Left hindlimb (tissue), 1 donor: ENCODE results near the gene LRRC49.
A peak's percentile ranks its signal among the peaks of the same experiment; 100 is the strongest.
"Not testable (repeated sequence)": the region's sequence is repeated elsewhere in the genome, so short reads cannot be mapped to it uniquely, and the experiment has no call there.

ENCODE experiments used
- DNase-seq: peaks from one replicate; pipeline ENCODE4 v3.0.0-alpha.2; 2018

The LRRC49 gene

GRCh38 chr15:70923311-70924080, 30.9 kb downstream of the LRRC49 start:
- no peak for DNase-seq

- DNase-seq = not testable (repeated sequence)
These were observed 34.3 kb downstream of the LRRC49 start for GRCh38 chr15:70926914-70927313.

- no peak for DNase-seq
These were observed 39.2 kb downstream of the LRRC49 start for GRCh38 chr15:70931821-70932220.

- no peak for DNase-seq
These were observed 39.8 kb downstream of the LRRC49 start for GRCh38 chr15:70932397-70932796.

- DNase-seq = no peak
These were observed 40.8 kb downstream of the LRRC49 start for GRCh38 chr15:70933411-70933810.

- no peak for DNase-seq
These were observed 43.0 kb downstream of the LRRC49 start for GRCh38 chr15:70935631-70936030.

- DNase-seq = no peak
These were observed 43.7 kb downstream of the LRRC49 start for GRCh38 chr15:70936326-70936725.

- DNase-seq = not testable (repeated sequence)
These were observed 50.7 kb downstream of the LRRC49 start for GRCh38 chr15:70943285-70943684.

GRCh38 chr15:70947351-70948335, 55.0 kb downstream of the LRRC49 start:
- no peak for DNase-seq

GRCh38 chr15:70950953-70951352, 58.3 kb downstream of the LRRC49 start:
- no peak for DNase-seq

GRCh38 chr15:70954171-70954570, 61.5 kb downstream of the LRRC49 start:
- no peak for DNase-seq

- peak; percentile 25 for DNase-seq
These were observed 62.1 kb downstream of the LRRC49 start for GRCh38 chr15:70954733-70955132.

GRCh38 chr15:70955151-70955550, 62.5 kb downstream of the LRRC49 start:
- no peak for DNase-seq

GRCh38 chr15:70956201-70956995, 63.8 kb downstream of the LRRC49 start:
- DNase-seq = no peak

- no peak for DNase-seq
These were observed 69.5 kb downstream of the LRRC49 start for GRCh38 chr15:70962084-70962483.

- no peak for DNase-seq
These were observed 70.6 kb downstream of the LRRC49 start for GRCh38 chr15:70963199-70963598.

- no peak for DNase-seq
These were observed 71.4 kb downstream of the LRRC49 start for GRCh38 chr15:70964058-70964457.

GRCh38 chr15:70964686-70965085, 72.1 kb downstream of the LRRC49 start:
- no peak for DNase-seq

GRCh38 chr15:70967646-70968045, 75.0 kb downstream of the LRRC49 start:
- no peak for DNase-seq

GRCh38 chr15:70974004-70974832, 81.6 kb downstream of the LRRC49 start:
- no peak for DNase-seq

- no peak for DNase-seq
These were observed 84.2 kb downstream of the LRRC49 start for GRCh38 chr15:70976851-70977250.

- DNase-seq = no peak
These were observed 102.9 kb downstream of the LRRC49 start for GRCh38 chr15:70995383-70995970.
